Naive thymus-derived CD8-positive, alpha-beta T cell (primary cell): ENCODE data around the gene SORCS3. TPM values are rescaled to one million over a fixed set of nuclear protein-coding genes. Genes with fewer than 3 reads are reported as not detected.

Source experiments
- ATAC-seq, 2 donors: fragments of 150-1000 bp; cut with Tn5 transposase in 1 of 2; sonication (Bioruptor Pico), chemical (Tn5 transposase) in 1 of 2; 1 replicate in 1 of 2; 2 replicates in 1 of 2; pipeline ENCODE4 v1.10.0; 2021; ENCODE audit warnings: mild to moderate bottlenecking in 2 of 2, moderate library complexity in 2 of 2
- POLR2A ChIA-PET: fragments of 350-600 bp; sonication (Branson Sonifier 250); formaldehyde crosslinking; loops from one replicate; lab custom pipeline; 2021; ENCODE audit warnings: antibody characterized with exemption; lab: Charles Lee
- DNase-seq, 10 donors: peaks; one replicate each; pipeline versions ENCODE4 v3.0.0 to v3.0.0-alpha.2; 2020 to 2022
- H3K27ac Mint-ChIP-seq, 10 donors: one replicate each; pipeline ENCODE4 v1.8.0; 2020 to 2022; ENCODE audit warnings: mild to moderate bottlenecking in 10 of 10, mixed read lengths in 10 of 10, moderate library complexity in 4 of 10, inconsistent platforms in 1 of 10
- H3K27me3 Mint-ChIP-seq, 5 donors: one replicate each; pipeline ENCODE4 v1.8.0; 2021 to 2022; ENCODE audit warnings: mixed read lengths in 5 of 5
- H3K36me3 Mint-ChIP-seq, 3 donors: one replicate each; pipeline ENCODE4 v1.8.0; 2020 to 2022; ENCODE audit warnings: mixed read lengths in 3 of 3, mild to moderate bottlenecking in 2 of 3, inconsistent platforms in 1 of 3
- H3K4me1 Mint-ChIP-seq, 4 donors: one replicate each; pipeline ENCODE4 v1.8.0; 2021 to 2022; ENCODE audit warnings: mixed read lengths in 4 of 4
- H3K4me3 Mint-ChIP-seq, 10 donors: one replicate each; pipeline ENCODE4 v1.8.0; 2020 to 2022; ENCODE audit warnings: mild to moderate bottlenecking in 10 of 10, mixed read lengths in 10 of 10, moderate library complexity in 6 of 10, inconsistent platforms in 1 of 10
- H3K9me3 Mint-ChIP-seq, 9 donors: one replicate each; pipeline ENCODE4 v1.8.0; 2020 to 2022; ENCODE audit warnings: mixed read lengths in 9 of 9, mild to moderate bottlenecking in 3 of 9, inconsistent platforms in 1 of 9, moderate library complexity in 1 of 9
- polyA plus RNA-seq, 3 donors: library from polyadenylated mRNA; unstranded; fragments of 300-500 nt; fragmentation: Illumina TruSeq; gene quantifications; one replicate each; pipeline ENCODE4 v1.2.3, GENCODE V29; 2021
- total RNA-seq, 8 experiments: library from RNA in 2 of 8; stranded (reverse) in 2 of 8; gene quantifications; one replicate each; pipeline ENCODE4 v1.2.3 and lab custom pipeline; 2021 to 2026

Gene SORCS3
- total and polyA plus RNA-seq, 5 experiments from 2014 or later: 0.15 to 0.19 TPM; not detected in 3

DNA sequence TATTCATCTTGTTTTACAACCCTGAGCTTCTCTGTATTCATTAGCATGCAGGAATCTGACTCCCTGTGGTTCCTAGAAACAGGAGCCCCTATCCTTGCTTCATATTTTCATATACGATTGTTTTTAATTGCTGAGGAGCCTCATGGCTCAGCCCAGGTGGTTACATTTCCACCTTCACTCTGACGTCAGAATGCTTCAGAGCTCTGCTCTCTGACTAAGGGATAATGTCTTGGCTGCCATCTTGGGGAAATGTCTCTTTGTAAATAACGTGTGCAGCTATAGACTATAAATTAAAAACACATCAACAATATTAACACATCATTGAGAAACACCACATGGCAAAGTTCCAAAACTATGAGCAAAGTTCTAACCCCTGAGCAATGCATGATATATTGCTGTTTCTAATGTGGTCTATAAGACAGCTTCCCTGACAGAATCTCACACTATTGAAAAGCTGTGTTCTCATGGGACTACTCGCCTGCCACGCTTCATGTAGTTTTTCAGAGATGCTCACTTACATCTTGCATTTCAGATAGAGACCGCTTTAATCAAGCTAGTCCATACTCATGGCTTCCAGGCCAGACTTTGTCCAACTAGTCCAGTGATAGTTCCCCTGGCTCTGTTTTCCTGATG lies 227.0 kb downstream of the SORCS3 start:
- ATAC-seq: no peak
- H3K36me3 Mint-ChIP-seq: no peaks in the 10 kb centered on the region
- DNase-seq: no peak
- no peak overlapping the region for H3K27ac Mint-ChIP-seq
- peaks cover 3 to 20% (median 6%) of the 10 kb centered on the region in 5 donors for H3K27me3 Mint-ChIP-seq
- no peak overlapping the region for H3K4me3 Mint-ChIP-seq
- H3K4me1 Mint-ChIP-seq: peaks cover 0 to 3% (median 0%) of the 10 kb centered on the region in 4 donors
- POLR2A ChIA-PET: no interaction called here
- H3K9me3 Mint-ChIP-seq: no peaks in the 10 kb centered on the region

DNA sequence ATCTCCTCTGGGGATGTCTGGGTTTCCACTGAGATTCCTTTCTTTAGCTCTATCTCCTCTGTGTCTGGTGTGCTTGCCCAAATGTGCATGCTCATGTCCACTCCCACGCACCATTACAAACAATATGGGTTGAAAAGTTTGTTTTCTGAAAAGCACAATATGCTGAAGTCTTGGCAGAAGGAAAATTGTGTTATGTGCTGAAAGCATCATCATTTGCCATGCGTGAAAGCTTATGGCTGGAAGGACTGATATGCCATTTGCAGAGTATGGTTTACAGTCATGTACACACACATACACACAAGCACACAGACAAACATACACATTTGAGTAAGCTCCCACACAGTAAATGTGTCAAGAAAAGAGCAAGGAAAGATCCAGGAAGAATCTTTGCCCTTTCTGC lies 231.6 kb downstream of the SORCS3 start:
- Mint-ChIP-seq H3K27me3 (peaks cover 0 to 8% (median 1%) of the 10 kb centered on the region in 5 donors), H3K27ac (no peak overlapping the region), H3K4me1 (no peaks in the 10 kb centered on the region), H3K9me3 (no peaks in the 10 kb centered on the region), H3K36me3 (no peaks in the 10 kb centered on the region), H3K4me3 (no peak overlapping the region)
- POLR2A ChIA-PET: no interaction called here
- no peak for ATAC-seq
- DNase-seq: no peak

DNA sequence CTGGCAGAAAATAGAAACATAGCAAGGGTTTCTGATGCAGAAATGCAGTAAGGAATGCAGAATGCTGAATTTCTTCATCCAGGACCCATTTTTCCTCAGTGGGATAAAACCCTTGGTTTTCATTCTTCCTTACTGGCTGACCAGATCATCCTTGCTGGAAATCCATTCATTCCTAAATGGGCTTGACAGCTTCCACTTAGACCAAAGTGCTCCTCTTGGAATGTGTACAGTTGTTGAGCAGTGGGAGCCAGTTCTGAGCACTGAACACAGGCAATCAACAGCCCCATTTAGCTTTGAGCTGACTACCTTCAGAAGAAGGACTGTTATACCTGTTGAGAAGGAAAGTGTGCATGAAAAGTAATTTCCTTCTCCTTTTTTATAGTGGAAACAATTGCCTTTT lies 232.1 kb downstream of the SORCS3 start:
- Mint-ChIP-seq H3K27ac (no peak overlapping the region), H3K4me3 (no peak overlapping the region), H3K4me1 (no peaks in the 10 kb centered on the region), H3K27me3 (peaks cover 0 to 8% (median 1%) of the 10 kb centered on the region in 5 donors), H3K9me3 (no peaks in the 10 kb centered on the region), H3K36me3 (no peaks in the 10 kb centered on the region)
- DNase-seq (no peak), ATAC-seq (no peak)
- POLR2A ChIA-PET: no interaction called here

DNA sequence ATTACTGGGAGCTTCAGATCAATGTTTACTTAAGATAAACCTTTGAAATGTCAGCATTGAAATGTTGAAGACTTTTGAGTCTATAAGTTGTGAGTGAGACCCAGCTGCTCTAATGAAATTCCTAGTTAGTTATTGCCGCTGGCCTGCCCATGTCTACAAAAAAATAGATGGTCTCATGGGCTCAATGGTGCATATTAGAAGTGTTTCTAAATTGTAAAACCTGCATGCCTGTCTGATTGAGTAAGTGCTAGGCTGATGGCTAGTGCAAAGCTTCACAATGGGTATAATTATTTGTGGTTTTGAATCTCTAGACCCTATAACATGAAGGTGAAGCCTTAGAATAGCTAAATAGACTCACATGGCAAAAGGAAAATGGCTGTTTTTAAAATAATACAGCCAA lies 234.5 kb downstream of the SORCS3 start:
- Mint-ChIP-seq H3K9me3 (peaks cover 0 to 2% (median 0%) of the 10 kb centered on the region in 9 donors), H3K27me3 (peaks cover 0 to 10% (median 2%) of the 10 kb centered on the region in 5 donors), H3K4me1 (no peaks in the 10 kb centered on the region), H3K4me3 (no peak overlapping the region), H3K27ac (no peak overlapping the region), H3K36me3 (no peaks in the 10 kb centered on the region)
- POLR2A ChIA-PET: no interaction called here
- ATAC-seq (no peak), DNase-seq (no peak)

DNA sequence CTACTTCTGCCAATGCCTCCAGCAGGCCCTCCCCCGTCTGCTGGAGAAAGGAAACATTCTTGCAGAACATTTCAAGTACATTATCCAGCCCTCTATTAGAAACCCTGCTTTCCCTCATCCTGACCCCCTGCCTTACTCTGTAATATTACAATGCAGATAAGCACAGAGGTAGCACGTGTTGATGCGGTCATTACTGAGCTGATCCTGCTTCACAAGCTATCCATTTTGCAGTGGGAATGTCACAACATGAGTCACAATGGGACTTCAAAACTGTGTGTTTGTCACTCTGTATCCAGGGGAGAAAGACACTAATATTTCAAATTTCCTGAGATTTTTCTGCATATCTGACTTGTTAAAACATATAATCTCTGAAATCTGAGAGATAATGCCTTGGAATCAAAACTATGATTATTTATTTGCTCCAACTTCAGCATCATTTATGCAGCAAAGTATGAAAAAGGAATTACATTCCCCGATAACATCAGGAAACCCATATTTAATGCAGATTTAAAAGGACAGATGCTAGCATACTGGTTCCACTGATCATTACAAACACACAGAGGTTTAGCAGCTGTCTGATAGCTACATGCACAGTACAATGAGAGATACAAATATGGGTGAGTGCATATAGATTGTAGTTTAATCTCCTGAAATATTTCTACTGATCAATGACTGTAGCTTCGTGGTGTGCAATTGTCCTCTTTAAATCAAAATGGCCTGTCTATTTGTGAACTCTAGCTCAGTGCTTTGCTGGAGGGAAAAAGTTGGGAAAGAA lies 239.7 kb downstream of the SORCS3 start:
- Mint-ChIP-seq H3K36me3 (no peaks in the 10 kb centered on the region), H3K4me3 (no peak overlapping the region), H3K27me3 (peaks cover 0 to 9% (median 7%) of the 10 kb centered on the region in 5 donors), H3K27ac (no peak overlapping the region), H3K9me3 (peaks cover 0 to 2% (median 0%) of the 10 kb centered on the region in 9 donors), H3K4me1 (no peaks in the 10 kb centered on the region)
- DNase-seq: no peak
- ATAC-seq: no peak
- POLR2A ChIA-PET: no interaction called here

DNA sequence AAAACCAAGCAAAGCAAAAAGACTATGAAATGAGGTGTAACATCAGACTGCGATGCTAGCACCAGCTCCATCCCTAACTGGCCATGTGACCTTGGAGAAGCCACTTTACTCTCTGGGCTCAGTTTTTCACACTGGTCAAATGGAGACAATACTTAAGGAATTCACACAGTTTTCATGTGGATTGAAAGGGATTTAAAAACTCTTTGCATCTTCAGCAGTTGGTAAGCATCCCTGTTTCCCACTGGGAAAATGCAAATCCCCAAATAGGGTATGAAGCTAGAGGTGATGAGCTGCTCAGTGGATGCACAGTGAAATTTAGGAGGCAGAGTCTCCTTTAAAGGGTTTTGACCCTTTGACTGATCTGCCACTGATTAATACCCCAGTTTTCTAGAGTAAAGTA lies 240.7 kb downstream of the SORCS3 start:
- Mint-ChIP-seq H3K27ac (no peak overlapping the region), H3K9me3 (peaks cover 0 to 2% (median 0%) of the 10 kb centered on the region in 9 donors)
- POLR2A ChIA-PET: no interaction called here

DNA sequence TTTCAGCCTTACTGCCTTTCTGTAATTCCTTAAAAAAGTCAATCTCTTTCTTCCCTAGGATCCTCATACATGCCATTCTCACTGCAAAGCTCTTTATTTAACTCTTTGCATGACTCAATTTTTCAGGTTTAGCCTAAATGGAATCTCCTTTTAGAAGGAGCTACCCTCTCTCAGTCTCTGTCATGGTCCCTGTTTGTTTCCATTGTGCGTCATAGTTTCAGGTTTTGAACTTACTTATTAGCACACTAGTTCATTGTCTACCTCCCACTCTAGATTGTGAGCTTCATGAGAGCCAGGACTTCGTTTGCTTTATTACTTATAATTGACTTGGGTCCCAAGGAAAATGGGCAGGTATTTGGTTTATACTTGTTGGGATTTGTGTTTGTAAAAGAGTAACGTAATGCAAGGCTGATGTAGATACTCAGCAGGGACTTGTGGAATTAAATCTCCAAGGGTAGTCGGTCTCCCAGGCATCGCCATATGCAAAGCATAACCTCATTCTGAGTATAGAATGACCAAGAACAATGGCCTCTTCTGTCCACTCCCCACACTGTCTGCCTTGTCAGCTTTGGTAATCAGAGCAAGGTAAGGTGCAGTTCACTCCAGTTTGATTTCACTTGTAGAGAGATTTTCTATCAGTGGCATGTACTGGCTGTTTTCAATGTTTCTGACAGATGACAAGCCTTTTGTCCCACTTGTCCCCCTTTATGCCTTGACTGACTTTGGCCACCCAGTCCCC lies 252.0 kb downstream of the SORCS3 start:
- ATAC-seq (no peak), DNase-seq (no peak)
- Mint-ChIP-seq H3K36me3 (peaks cover 0 to 30% (median 8%) of the 10 kb centered on the region in 3 donors), H3K27me3 (peaks cover 0 to 8% (median 0%) of the 10 kb centered on the region in 5 donors), H3K4me3 (no peak overlapping the region), H3K4me1 (no peaks in the 10 kb centered on the region), H3K9me3 (peaks cover 15 to 45% (median 25%) of the 10 kb centered on the region in 9 donors), H3K27ac (no peak overlapping the region)
- POLR2A ChIA-PET: no interaction called here

More for the DNA sequence above, 240.7 kb downstream of the SORCS3 start:
- DNase-seq (no peak), ATAC-seq (no peak)
- Mint-ChIP-seq H3K4me3 (no peak overlapping the region), H3K36me3 (no peaks in the 10 kb centered on the region), H3K4me1 (no peaks in the 10 kb centered on the region), H3K27me3 (peaks cover 4 to 9% (median 7%) of the 10 kb centered on the region in 5 donors)

DNA sequence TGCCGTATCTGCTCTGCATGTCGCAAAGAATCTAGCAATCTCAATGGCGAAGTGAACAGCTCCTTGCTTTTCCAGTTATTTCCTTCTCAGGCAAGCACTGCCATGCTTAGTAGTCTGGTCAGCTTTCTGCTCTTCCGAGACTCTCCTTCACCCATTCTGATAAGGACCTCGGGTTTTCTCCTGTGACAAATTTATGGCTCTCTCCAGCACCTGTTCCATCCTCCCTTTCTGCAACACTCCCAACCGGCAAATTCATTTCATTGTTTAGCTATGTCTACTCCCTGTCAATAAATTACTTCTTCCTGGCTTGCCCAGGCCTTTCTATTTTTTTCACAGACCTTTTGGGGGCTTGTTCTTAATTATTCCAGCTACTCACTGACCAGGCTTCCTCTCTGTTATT lies 252.6 kb downstream of the SORCS3 start:
- no peaks in the 10 kb centered on the region for H3K4me1 Mint-ChIP-seq
- no peak overlapping the region for H3K27ac Mint-ChIP-seq
- no peak for ATAC-seq
- POLR2A ChIA-PET: no interaction called here
- no peak for DNase-seq
- peaks cover 11 to 39% (median 21%) of the 10 kb centered on the region in 9 donors for H3K9me3 Mint-ChIP-seq
- no peak overlapping the region for H3K4me3 Mint-ChIP-seq
- H3K36me3 Mint-ChIP-seq: peaks cover 0 to 26% (median 5%) of the 10 kb centered on the region in 3 donors
- peaks cover 0 to 13% (median under 1%) of the 10 kb centered on the region in 5 donors for H3K27me3 Mint-ChIP-seq

DNA sequence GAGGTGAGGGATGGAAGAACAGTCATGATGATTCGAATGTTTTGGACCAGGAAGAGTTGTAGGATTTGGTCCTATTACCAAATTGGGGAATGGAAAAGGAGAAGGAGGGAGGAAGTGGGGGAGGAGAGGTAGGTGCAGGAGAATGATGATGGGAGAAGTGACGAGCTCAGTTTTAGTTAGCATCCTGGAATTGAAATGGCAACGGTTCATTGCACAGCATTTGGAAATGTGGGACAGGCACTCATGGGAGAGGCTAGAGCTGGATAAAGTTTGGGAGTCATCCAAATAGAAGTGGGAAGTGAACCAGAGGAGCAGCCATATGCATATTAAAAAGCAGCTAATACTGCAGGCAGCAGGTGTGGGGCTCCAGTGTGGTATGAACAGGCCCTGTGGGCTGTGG lies 253.6 kb downstream of the SORCS3 start:
- Mint-ChIP-seq H3K9me3 (peaks cover 8 to 30% (median 13%) of the 10 kb centered on the region in 9 donors), H3K36me3 (peaks cover 0 to 19% (median 4%) of the 10 kb centered on the region in 3 donors), H3K4me1 (no peaks in the 10 kb centered on the region), H3K4me3 (no peak overlapping the region), H3K27me3 (peaks cover 0 to 13% (median 2%) of the 10 kb centered on the region in 5 donors), H3K27ac (no peak overlapping the region)
- no peak for ATAC-seq
- DNase-seq: no peak
- POLR2A ChIA-PET: no interaction called here

DNA sequence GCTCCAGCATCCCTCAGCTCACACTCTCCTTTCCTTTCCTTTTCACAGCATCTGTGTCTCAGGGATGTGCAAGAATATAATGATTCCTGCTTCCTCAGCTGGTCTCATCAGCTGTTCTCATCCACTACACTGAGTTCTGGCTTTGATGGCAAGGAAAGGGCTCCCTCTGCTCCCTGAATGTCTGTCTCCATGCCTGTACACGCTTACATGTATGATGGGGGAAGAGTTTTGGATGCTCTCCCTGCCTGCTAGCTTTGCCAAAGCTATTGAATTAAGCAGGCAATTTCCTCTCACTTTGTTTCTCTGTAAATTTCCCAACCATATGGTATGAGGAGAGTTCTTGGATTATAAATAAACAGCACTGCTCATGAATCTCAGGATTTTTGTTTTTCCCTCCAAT lies 254.5 kb downstream of the SORCS3 start:
- Mint-ChIP-seq H3K36me3 (peaks cover 0 to 14% (median 0%) of the 10 kb centered on the region in 3 donors), H3K4me3 (no peak overlapping the region), H3K27ac (no peak overlapping the region), H3K4me1 (no peaks in the 10 kb centered on the region), H3K9me3 (peaks cover 3 to 23% (median 8%) of the 10 kb centered on the region in 9 donors), H3K27me3 (peaks cover 0 to 13% (median 2%) of the 10 kb centered on the region in 5 donors)
- POLR2A ChIA-PET: no interaction called here
- no peak for DNase-seq
- no peak for ATAC-seq

DNA sequence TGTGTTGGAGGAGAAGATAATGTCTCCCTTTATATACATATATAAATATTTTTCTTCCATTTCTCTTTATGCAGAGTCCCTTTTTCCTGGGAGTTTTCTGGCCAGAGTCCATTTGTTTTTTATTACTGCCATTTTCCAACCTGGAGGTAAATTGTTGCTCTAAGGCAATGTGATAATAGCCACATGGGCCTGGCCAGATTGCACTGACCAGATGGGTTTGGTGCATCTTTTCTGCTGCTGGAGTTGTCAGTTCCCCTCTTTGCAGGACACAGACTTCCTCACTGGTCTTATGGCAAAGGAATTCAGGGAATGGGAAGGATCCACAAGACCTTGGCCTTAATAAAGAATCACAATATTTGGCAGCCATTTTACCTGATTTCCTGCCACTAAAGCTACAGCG lies 254.9 kb downstream of the SORCS3 start:
- peaks cover 0 to 18% (median 5%) of the 10 kb centered on the region in 9 donors for H3K9me3 Mint-ChIP-seq
- POLR2A ChIA-PET: no interaction called here
- H3K36me3 Mint-ChIP-seq: peaks cover 0 to 10% (median 0%) of the 10 kb centered on the region in 3 donors
- no peak for ATAC-seq
- no peak overlapping the region for H3K27ac Mint-ChIP-seq
- peaks cover 0 to 13% (median 2%) of the 10 kb centered on the region in 5 donors for H3K27me3 Mint-ChIP-seq
- no peak overlapping the region for H3K4me3 Mint-ChIP-seq
- no peak for DNase-seq
- peaks cover 0 to 1% (median 0%) of the 10 kb centered on the region in 4 donors for H3K4me1 Mint-ChIP-seq

DNA sequence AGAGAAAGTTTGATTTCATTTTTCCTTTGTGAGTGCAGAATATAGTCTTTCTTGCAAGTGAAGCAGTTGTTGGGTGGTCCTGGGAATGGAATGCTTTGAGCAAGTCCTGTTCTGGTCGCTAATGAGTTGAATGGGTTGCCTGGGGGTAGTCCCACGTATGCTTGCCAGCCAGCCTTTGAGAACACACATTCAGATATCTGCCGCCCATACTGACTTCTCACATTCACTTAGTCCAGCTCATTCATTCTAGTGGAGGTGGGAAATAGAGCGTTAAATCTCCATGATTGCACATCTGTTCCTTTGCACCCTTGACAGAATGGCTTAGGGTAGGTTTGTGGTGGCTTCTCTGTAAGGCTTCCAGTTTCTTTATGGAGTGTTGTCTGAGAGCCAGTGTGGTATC lies 256.6 kb downstream of the SORCS3 start:
- peaks cover 0 to 3% (median 0%) of the 10 kb centered on the region in 3 donors for H3K36me3 Mint-ChIP-seq
- H3K4me1 Mint-ChIP-seq: peaks cover 0 to 2% (median 0%) of the 10 kb centered on the region in 4 donors
- POLR2A ChIA-PET: no interaction called here
- ATAC-seq (no peak), DNase-seq (no peak)
- H3K27me3 Mint-ChIP-seq: peaks cover 0 to 12% (median 3%) of the 10 kb centered on the region in 5 donors
- H3K4me3 Mint-ChIP-seq: no peak overlapping the region
- no peak overlapping the region for H3K27ac Mint-ChIP-seq
- H3K9me3 Mint-ChIP-seq: peaks cover 0 to 7% (median 3%) of the 10 kb centered on the region in 9 donors
